K562 (cell line): ENCODE data around the gene TCF4. TPM values are rescaled to one million over a fixed set of nuclear protein-coding genes. Genes with fewer than 3 reads are reported as not detected.

ENCODE experiments used
- ADNP ChIP-seq: fragments of 200-800 bp; sonication (Bioruptor generic); IDR thresholded peaks from 2 replicates; pipeline ENCODE4 v1.6.1; 2016; ENCODE audit warnings: missing genetic modification characterization, missing compliant biosample characterization
- ATF3 ChIP-seq, 2 experiments: fragments of 450-650 bp in 1 of 2; sonication (generic) in 1 of 2; formaldehyde crosslinking in 1 of 2; IDR thresholded peaks in 1 of 2; conservative IDR thresholded peaks in 1 of 2; 2 replicates each; pipeline versions ENCODE4 v1.6.1 to v1.8.1; 2016 to 2023; ENCODE audit warnings: mild to moderate bottlenecking in 2 of 2, moderate library complexity in 2 of 2, inconsistent platforms in 1 of 2, missing genetic modification reagents in 1 of 2
- GTF3C2 ChIP-seq: IDR thresholded peaks from 3 replicates; pipeline ENCODE4 v1.6.1; 2011; ENCODE audit warnings: borderline replicate concordance, mild to moderate bottlenecking, moderate library complexity; ENCODE audit not compliant: insufficient read length; ENCODE audit errors: extremely low read depth
- JUND ChIP-seq, 2 experiments: IDR thresholded peaks; 2 replicates in 1 of 2; 3 replicates in 1 of 2; pipeline ENCODE4 v1.6.1; 2011; ENCODE audit warnings: borderline replicate concordance in 2 of 2, low read depth in 2 of 2, low read length in 2 of 2, improper control_type of control experiment in 1 of 2, missing biosample characterization in 1 of 2, missing genetic modification characterization in 1 of 2, missing genetic modification reagents in 1 of 2
- MGA ChIP-seq: fragments of 450-650 bp; IDR thresholded peaks from 2 replicates; pipeline ENCODE4 v1.6.1; 2016; ENCODE audit warnings: mild to moderate bottlenecking, moderate library complexity
- polyA plus RNA-seq, 8 experiments: library from polyadenylated mRNA; depleted of rRNA in 4 of 8; stranded (reverse) in 5 of 8; unstranded in 3 of 8; fragments of >200 nt; fragmentation: Nextera tagmentation in 2 of 8; fragmentation: Illumina TruSeq in 1 of 8; extraction: Ambion mirVana in 2 of 8; extraction: Trizol in 1 of 8; gene quantifications; 2 replicates each; pipeline versions ENCODE4 v1.2.1 to v1.2.3, GENCODE V29; 2011 to 2014; ENCODE audit warnings: inconsistent platforms in 1 of 8, missing spikeins in 1 of 8
- total RNA-seq, 7 experiments: library from RNA; depleted of rRNA in 6 of 7; stranded (reverse); fragments of >200 nt in 6 of 7; fragmentation: Illumina TruSeq in 2 of 7; extraction: Trizol in 2 of 7; gene quantifications; 2 replicates each; pipeline versions ENCODE4 v1.2.1 to v1.2.3, GENCODE V29; 2011 to 2021; ENCODE audit warnings: low replicate concordance in 1 of 7

Gene TCF4
- total and polyA plus RNA-seq, 9 of the 15 experiments (the other 6 are each of a cell fraction or from before 2014, with no cell fraction given) = 4.8 to 24.7 (median 15.2) TPM

GRCh38 chr18:55462652-55463051 is 125.3 kb downstream of the TCF4 start (continued):
- TF ChIP-seq GTF3C2 (no peak), JUND (IDR thresholded peaks at IDR 0.05; ENCODE audit: borderline replicate concordance, low read depth, low read length) (no peak), JUND (tag; IDR thresholded peaks at IDR 0.05; ENCODE audit: borderline replicate concordance, low read depth, low read length) (no peak), ADNP (no peak), MGA (no peak), ATF3 (IDR thresholded peaks at IDR 0.05) (no peak), ATF3 (CRISPR knock-in tag; conservative IDR thresholded peaks at IDR 0.05) (no peak)
